HAP-1 (cell line): Measurements from ENCODE around the gene HK1.
A peak's percentile ranks its signal among the peaks of the same experiment; 100 is the strongest.

Experiments used
- DNase-seq, 2 experiments: peaks; one replicate each; pipeline ENCODE4 v3.0.0-alpha.2; 2016 to 2020; ENCODE audit warnings: low spot score in 2 of 2
- H3K27me3 ChIP-seq: fragments of 250-450 bp; sonication (Bioruptor Pico); 2 replicates; pipeline ENCODE4 v1.5.1; 2020; ENCODE audit warnings: low read depth, mild to moderate bottlenecking, moderate library complexity
- H3K36me3 ChIP-seq: fragments of 250-450 bp; sonication (Bioruptor Pico); replicated peaks from 2 replicates; pipeline ENCODE4 v1.5.1; 2020; ENCODE audit warnings: mild to moderate bottlenecking
- H3K4me1 ChIP-seq: fragments of 250-450 bp; sonication (Bioruptor Pico); 2 replicates; pipeline ENCODE4 v1.5.1; 2020; ENCODE audit warnings: mild to moderate bottlenecking
- H3K4me3 ChIP-seq: fragments of 250-450 bp; sonication (Bioruptor Pico); 2 replicates; pipeline ENCODE4 v1.5.1; 2020; ENCODE audit warnings: mild to moderate bottlenecking, moderate library complexity
- H3K9me3 ChIP-seq: fragments of 250-450 bp; sonication (Bioruptor Pico); 2 replicates; pipeline ENCODE4 v1.5.1; 2020; ENCODE audit warnings: mild to moderate bottlenecking, moderate library complexity
- in situ Hi-C: fragments of 300-500 bp; cut with MboI; formaldehyde crosslinking; loops from 3 replicates; pipeline ENCODE4 v1.14.3; 2020; ENCODE audit warnings: low sequenced_read_pairs, inconsistent platforms, mixed read lengths

The HK1 gene

DNA sequence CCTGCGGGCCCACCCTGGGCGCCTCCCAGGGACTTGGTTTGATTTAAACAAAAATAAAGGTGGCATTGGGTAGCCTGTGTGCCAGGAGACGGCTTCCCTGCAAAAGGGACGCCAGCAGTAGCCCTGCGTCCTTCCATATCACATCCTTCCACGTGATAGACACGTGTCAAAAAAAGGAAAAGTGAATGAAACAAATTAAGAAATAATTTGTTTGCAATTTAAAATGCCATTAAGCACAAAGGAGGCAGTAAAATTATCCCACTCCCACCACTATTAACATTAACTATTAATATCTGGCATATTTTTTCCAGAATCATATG lies 130.8 kb downstream of the HK1 start:
- in situ Hi-C loops: no loop called here
- Histone ChIP-seq H3K4me1 (peaks cover 6% of the 10 kb centered on the region), H3K9me3 (no peaks in the 10 kb centered on the region), H3K4me3 (peak overlapping the region; percentile 23), H3K36me3 (no peaks in the 10 kb centered on the region), H3K27me3 (no peaks in the 10 kb centered on the region)
- DNase-seq: no peak

DNA sequence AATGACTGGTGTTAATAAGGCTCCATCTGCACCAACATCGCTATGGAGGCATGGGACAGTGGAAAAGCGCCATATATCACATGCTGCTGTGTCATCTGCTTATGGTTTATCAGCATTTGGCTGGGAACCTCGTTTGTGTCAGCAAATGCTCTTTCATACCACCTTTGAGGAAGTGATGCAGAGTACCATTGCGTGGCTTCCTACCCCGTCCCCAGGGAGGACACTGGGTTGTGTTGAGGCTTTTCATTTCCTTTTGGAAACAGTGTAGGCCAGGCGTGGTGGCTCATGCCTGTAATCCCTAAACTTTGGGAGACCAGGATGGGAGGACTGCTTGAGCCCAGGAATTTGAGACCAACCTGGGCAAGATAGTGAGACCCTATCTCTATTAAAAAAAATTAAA lies 131.7 kb downstream of the HK1 start:
- in situ Hi-C loops: no loop called here
- H3K27me3 ChIP-seq: no peaks in the 10 kb centered on the region
- no peaks in the 10 kb centered on the region for H3K9me3 ChIP-seq
- peaks cover 6% of the 10 kb centered on the region for H3K4me1 ChIP-seq
- H3K36me3 ChIP-seq: no peaks in the 10 kb centered on the region
- H3K4me3 ChIP-seq: no peak overlapping the region
- no peak for DNase-seq

DNA sequence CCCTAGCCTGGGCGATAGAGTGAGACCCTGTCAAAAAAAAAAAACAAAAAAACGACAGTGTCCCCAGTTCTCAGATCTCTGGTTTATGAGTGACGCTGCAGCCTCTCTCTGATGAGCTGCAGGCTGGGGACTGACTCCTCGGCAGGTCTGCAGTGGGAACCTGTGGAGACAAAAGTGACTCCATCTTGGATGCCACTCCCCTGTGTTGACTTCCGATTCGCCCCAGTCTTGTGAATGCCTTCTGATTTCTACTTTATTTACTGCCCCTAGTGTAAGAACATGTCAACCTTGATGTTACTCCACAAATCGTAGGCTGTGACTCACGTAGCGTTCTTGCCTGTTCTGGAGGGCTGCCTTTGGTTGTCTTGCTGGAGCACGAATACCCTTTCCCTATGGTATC lies 132.2 kb downstream of the HK1 start:
- no peak for DNase-seq
- no peaks in the 10 kb centered on the region for H3K27me3 ChIP-seq
- no peaks in the 10 kb centered on the region for H3K9me3 ChIP-seq
- in situ Hi-C loops: no loop called here
- H3K4me1 ChIP-seq: peaks cover 6% of the 10 kb centered on the region
- H3K4me3 ChIP-seq: no peak overlapping the region
- H3K36me3 ChIP-seq: no peaks in the 10 kb centered on the region

DNA sequence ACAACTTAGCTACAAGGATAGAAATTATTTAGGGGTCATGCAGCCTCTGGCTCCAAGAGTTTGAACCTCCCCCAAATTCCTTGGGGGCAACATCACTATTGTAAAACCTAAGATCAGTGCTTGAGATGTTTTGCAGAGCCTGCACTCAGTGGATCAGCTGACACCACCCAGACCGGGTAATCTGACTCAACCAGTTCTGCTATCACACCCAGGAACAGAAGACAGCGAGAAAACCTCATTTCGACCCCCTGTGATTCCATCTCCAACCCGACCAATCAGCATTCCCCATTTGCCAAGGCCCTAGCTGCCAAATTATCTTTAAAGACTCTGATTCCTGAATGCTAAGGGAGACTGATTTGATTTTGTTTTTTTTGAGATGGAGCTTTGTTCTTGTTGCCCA lies 133.2 kb downstream of the HK1 start:
- no peaks in the 10 kb centered on the region for H3K9me3 ChIP-seq
- no peaks in the 10 kb centered on the region for H3K36me3 ChIP-seq
- in situ Hi-C loops: no loop called here
- no peak overlapping the region for H3K4me3 ChIP-seq
- H3K4me1 ChIP-seq: peaks cover 6% of the 10 kb centered on the region
- H3K27me3 ChIP-seq: no peaks in the 10 kb centered on the region
- DNase-seq: no peak

DNA sequence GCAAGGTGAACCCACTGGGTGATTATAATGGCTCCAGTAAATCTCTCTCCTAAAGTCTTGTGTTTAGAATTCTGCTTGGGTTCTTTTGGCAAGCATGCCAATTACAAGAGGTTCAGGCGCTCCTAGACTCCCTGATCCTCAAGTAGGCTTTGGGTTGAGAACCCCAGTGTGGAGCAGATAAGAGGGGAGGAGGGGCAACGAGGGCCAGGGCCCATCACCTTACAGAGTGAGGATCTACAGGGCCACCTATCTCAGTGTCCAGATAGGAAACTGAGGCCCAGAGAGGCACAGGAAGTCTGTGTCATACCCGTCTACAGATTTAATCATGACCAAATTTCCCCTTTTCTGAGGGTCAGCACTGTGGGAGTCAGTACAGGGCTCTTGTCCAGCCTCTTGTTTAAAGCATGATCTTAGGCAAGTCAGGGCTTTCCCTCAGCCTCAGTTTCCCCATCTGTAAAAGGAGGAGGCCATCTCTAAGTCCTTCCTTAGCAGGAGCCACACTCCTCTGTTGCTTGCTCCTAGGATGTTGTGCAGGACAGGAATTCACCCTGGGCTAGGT lies 134.0 kb downstream of the HK1 start:
- no peaks in the 10 kb centered on the region for H3K9me3 ChIP-seq
- H3K4me3 ChIP-seq: no peak overlapping the region
- no peaks in the 10 kb centered on the region for H3K36me3 ChIP-seq
- peaks cover 6% of the 10 kb centered on the region for H3K4me1 ChIP-seq
- in situ Hi-C loops: no loop called here
- DNase-seq: no peak
- H3K27me3 ChIP-seq: no peaks in the 10 kb centered on the region

DNA sequence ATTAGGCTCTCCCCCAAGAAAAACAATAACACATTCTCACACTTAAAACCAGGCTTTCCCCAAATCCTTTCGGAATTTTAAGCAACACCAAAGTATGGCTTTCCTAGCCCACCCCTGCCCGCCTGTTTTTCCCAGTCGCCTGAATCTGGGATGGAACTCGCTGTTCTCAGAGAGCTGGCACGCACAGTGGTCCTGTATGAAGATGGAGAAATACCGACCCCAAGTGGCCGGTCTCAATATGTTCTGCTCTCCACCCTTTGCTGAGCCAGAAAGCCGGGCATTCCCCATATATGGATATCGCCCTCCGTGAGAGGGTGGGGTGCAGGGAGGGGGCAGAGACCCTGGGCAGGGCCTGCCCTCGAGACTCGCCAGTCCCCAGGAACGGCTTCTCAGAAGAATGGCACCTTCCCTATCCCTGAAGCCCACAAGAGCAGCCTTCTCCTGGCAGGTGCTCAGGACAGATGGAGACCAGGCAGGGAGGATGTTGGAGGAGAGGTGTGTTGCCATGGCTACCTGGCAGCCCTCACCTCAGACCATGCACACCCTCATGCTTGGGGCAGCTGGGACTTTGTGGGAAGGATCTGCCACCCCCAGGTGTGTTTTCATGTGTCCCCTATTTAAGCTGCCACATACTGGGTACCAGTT lies 135.0 kb downstream of the HK1 start:
- H3K27me3 ChIP-seq: no peaks in the 10 kb centered on the region
- in situ Hi-C loops: no loop called here

DNA sequence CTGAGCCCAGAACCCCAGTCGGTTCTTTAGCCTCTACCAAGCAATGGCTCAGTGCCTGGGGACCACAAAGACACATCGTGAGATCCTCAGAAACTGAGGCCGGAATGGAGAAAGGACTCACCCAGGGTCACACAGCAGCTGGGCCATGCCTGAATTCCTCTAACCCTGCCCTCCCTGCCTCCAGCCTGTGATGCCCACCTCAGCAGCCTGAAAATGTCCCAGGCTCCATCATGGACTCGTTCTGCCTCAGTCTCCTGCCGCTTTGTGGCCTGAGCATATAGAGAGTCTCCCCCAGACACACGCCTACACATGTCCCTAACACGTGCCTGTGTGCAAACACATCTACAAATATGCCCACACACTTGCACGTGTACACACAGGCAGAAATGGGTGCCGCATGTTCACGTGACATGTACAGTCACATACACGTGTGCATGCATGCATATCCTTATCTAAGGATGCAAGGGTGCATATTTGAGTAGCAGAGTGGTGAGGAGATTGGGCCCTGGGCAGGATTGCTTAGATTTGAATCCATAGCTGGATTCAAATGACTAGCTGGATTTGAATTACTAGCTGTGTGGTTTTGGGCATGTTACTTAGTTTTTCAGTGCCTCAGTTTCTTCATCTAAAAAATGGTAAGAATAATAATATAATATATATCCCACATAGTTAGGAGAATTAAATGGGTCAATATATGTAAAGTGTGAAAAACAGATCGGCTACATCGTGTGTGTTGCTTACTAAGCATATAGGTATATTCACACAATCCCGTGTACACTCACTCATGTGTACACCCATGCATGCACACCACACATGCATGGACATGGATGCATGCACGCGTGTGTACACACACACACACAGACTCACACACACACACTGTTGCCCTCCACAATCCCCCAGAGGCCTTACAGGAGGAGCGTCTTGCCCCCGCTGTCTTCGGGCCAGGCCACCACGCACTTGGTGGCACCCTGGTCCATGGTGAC lies 136.0 kb downstream of the HK1 start:
- Histone ChIP-seq H3K4me3 (no peak overlapping the region), H3K4me1 (peaks cover 1% of the 10 kb centered on the region), H3K27me3 (no peaks in the 10 kb centered on the region), H3K36me3 (no peaks in the 10 kb centered on the region), H3K9me3 (no peaks in the 10 kb centered on the region)
- no peak for DNase-seq
- in situ Hi-C loops: no loop called here

More for the DNA sequence above, 135.0 kb downstream of the HK1 start:
- Histone ChIP-seq H3K4me3 (no peak overlapping the region), H3K36me3 (no peaks in the 10 kb centered on the region), H3K9me3 (no peaks in the 10 kb centered on the region), H3K4me1 (peaks cover 6% of the 10 kb centered on the region)
- peak; percentile 68 to 78 for DNase-seq

DNA sequence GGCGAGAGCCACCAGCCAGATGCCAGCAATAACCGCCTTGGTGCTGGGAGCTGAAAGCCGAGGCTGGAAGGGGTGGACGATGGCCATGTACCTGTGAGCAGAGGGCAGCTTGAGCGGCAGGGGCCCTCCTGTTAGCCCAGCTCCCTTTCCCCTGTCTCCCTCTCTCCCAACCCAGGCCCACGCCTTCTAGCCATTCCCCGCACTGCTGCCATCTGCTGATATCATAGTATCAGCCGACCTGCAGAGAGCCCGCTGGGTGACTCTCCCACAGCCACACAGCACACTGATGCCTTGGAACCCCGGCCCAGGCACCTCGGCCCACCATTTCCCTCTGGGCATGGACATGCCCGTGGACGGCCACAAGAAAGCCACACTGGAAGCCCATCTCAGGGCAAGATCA lies 136.8 kb downstream of the HK1 start:
- no peak for DNase-seq
- Histone ChIP-seq H3K4me3 (no peak overlapping the region), H3K4me1 (no peaks in the 10 kb centered on the region; the same call in 1 of the 2 replicates), H3K9me3 (no peaks in the 10 kb centered on the region), H3K27me3 (no peaks in the 10 kb centered on the region), H3K36me3 (no peaks in the 10 kb centered on the region)
- in situ Hi-C loops: no loop called here

DNA sequence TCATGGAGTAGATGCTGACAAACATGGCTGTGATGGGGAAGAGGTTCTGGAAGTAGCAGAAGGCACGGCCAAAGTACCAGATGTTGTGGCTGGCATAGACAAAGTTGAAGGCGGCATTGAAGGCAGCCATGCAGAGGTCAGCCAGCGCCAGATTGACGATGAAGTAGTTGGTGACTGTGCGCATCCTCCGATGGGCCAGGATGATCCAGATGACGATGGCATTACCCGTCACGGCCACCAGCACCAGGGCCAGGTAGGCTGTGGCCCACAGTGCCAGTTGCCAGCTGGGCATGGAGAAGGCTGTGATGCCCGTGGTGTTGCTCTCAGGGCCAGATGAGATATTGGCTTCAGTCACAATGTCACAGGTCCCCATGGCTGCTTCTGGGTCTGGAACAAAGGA lies 137.7 kb downstream of the HK1 start:
- Histone ChIP-seq H3K36me3 (no peaks in the 10 kb centered on the region), H3K27me3 (no peaks in the 10 kb centered on the region), H3K4me3 (no peak overlapping the region), H3K4me1 (no peaks in the 10 kb centered on the region; the same call in 1 of the 2 replicates), H3K9me3 (no peaks in the 10 kb centered on the region)
- no peak for DNase-seq
- in situ Hi-C loops: no loop called here

DNA sequence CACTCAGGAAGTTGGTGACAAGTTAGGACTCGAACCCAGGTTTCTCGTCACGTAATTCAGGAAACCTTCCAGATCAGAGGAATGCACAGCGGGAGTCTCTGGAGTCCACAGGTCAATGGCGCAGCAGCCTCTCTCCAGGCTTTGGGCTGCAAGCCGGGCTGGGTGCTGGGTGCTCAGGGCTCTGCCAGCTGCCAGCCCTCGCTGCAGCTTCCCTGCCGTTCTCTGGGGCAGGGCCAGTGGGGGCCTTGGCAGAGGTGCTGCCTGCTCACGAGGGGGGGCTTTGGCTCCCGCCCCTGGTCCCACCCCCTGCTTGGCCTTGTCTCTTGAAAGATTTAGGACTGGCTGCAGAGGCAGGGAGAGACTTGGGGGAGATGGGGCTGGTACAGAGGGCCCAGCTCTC lies 138.4 kb downstream of the HK1 start, which contains the start of gene TACR2:
Gene TACR2 (minus strand): TSS at position 224 of the 400 bp plus-strand sequence. CDS start 595 bp downstream, outside the sequence.
- no peaks in the 10 kb centered on the region; the same call in 1 of the 2 replicates for H3K4me1 ChIP-seq
- DNase-seq: no peak
- in situ Hi-C loops: no loop called here
- no peaks in the 10 kb centered on the region for H3K36me3 ChIP-seq
- H3K4me3 ChIP-seq: no peak within 1 kb of the TSS
- no peaks in the 10 kb centered on the region for H3K27me3 ChIP-seq
- H3K9me3 ChIP-seq: no peaks in the 10 kb centered on the region

DNA sequence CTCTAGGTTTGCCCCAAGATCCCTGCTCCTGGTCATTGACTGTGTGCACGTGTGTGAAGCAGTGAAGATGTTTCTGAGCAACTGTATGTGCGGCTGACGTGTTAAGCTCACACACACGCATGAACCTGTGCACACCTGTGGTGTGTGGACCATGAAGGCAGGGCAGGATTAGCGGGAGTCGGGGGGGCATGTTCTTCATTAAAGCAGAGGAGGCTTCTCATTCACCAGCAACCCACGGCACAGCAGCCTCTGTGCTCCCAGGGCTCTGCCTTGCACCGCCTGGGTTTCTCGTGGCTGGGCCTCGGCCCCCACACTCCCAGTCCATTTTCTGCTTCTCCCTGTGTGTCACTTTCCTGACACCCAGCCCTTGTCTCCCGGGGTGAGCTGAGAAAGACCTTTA lies 139.2 kb downstream of the HK1 start:
- no peak for DNase-seq
- in situ Hi-C loops: no loop called here

DNA sequence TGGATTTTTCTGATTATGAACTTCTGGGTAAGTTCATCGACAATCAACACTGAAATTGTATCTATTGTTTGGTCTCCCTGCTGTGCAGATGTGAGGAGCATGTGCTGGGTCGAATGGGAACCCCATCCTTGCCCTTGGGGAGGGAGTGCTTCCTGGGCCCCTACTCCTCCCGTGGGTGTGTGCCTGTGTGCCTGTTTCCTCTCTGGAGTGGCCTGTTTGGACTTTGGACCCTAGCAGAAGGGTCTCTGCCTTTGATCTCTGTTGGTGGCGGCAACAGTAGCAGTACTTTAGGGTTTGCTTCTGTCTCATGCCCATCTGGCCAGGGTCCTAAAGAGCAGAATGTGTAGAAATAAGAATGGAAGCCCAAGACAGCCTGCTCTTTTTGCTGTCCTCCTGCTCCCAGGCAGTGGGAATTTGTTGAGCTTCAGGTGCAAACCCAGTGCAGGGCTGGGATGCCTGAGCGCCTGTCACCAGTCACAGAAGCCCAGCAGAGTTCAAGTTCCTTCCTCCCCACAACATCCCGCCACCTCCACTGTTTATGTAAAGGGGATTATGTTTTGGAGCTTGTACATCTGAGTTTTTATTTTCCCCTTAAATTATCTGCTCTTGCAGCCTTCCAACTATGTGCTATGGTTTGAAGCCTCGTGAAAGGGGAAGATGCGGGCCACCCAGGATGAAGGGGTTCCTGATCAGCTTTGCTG lies 139.9 kb downstream of the HK1 start:
- Histone ChIP-seq H3K36me3 (no peaks in the 10 kb centered on the region), H3K27me3 (no peaks in the 10 kb centered on the region), H3K9me3 (no peaks in the 10 kb centered on the region), H3K4me3 (no peak overlapping the region), H3K4me1 (no peaks in the 10 kb centered on the region; the same call in 1 of the 2 replicates)
- in situ Hi-C loops: no loop called here
- DNase-seq: no peak

More for the DNA sequence above, 139.2 kb downstream of the HK1 start:
- Histone ChIP-seq H3K36me3 (no peaks in the 10 kb centered on the region), H3K4me3 (no peak overlapping the region), H3K9me3 (no peaks in the 10 kb centered on the region), H3K4me1 (no peaks in the 10 kb centered on the region; the same call in 1 of the 2 replicates), H3K27me3 (no peaks in the 10 kb centered on the region)

DNA sequence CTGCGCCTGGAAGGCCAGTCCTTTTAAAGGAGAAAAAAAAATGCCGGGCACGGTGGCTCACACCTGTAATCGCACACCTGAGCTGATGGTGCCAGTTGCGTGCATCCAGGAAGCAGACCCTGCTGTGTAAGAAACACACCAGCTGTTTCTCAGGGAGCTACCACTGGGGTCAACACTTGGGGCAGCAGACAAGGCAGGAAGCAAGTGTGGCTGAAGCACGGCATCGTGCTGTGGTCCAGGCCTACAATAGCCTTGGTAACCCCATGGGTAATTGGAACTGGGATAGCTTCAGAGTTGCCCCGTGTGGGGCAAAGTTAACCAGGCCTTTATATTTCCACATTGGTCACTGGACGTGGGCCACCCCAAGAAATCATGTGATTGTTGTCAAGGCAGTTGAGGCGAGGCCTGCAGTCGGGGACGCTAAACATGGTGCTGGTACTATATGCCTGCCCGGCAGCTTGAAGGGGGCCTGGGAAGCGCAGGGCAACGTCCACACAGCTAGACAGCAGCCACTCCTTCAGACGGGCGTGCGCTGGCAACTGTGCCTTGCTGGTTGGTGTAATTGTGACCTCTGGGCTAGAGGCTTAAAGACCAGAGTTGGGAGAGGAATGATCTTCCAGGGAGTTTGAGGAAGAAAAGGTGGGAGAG lies 140.9 kb downstream of the HK1 start:
- in situ Hi-C loops: no loop called here
- H3K27me3 ChIP-seq: no peaks in the 10 kb centered on the region

More for the DNA sequence above, 140.9 kb downstream of the HK1 start:
- no peaks in the 10 kb centered on the region for H3K4me1 ChIP-seq
- H3K36me3 ChIP-seq: no peaks in the 10 kb centered on the region
- H3K4me3 ChIP-seq: no peak overlapping the region
- no peak for DNase-seq
- H3K9me3 ChIP-seq: no peaks in the 10 kb centered on the region
